WERI-Rb-1 (cell line): ENCODE measurements around the gene ZFP69B.
"Not testable (repeated sequence)": the region's sequence is repeated elsewhere in the genome, so short reads cannot be mapped to it uniquely, and the experiment has no call there.

Source experiments
- DNase-seq: peaks from one replicate; pipeline ENCODE4 v3.0.0-alpha.2; 2020
- H3K27ac ChIP-seq: fragments of 250-450 bp; sonication (Bioruptor Pico); 2 replicates; pipeline ENCODE4 v1.5.1; 2020; ENCODE audit warnings: mild to moderate bottlenecking, moderate library complexity
- H3K27me3 ChIP-seq: fragments of 250-450 bp; sonication (Bioruptor Pico); 2 replicates; pipeline ENCODE4 v1.5.1; 2021; ENCODE audit warnings: mild to moderate bottlenecking, low read depth, moderate library complexity; ENCODE audit not compliant: insufficient read depth, severe bottlenecking
- H3K36me3 ChIP-seq: fragments of 250-450 bp; sonication (Bioruptor Pico); 2 replicates; pipeline ENCODE4 v1.5.1; 2020; ENCODE audit warnings: mild to moderate bottlenecking, moderate library complexity
- H3K4me3 ChIP-seq: 2 replicates; pipeline ENCODE4 v1.5.1; 2011; ENCODE audit warnings: low read depth, mild to moderate bottlenecking, control low read depth, low read length
- H3K9me3 ChIP-seq: fragments of 250-450 bp; sonication (Bioruptor Pico); 2 replicates; pipeline ENCODE4 v1.5.1; 2021; ENCODE audit warnings: mild to moderate bottlenecking, moderate library complexity; ENCODE audit not compliant: severe bottlenecking
- TF ChIP-seq, protein P1 (sequence below): IDR thresholded peaks from 2 replicates; pipeline ENCODE4 v1.5.1; 2011; ENCODE audit warnings: low read depth, mild to moderate bottlenecking, control low read depth, inconsistent platforms, low read length

ZFP69B gene

DNA sequence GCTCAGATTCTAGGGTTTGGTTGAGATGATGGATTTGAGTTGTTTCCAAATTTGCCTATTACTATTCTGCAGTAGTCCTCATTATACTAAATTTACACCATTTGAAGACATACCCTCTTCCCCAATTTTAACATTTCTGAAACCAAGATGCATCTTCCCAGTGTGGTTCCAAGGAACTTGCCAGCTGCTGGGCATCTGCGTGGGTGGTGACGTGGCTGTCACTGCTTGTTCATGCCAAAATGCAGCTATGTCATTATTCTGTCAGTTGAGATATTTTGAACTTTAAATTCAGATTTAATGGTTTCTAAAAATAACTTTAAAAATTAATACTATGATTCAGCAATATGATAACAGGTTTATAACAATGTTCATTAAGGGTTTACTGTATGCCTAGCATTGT, 28.0 kb downstream of the ZFP69B start:
- no peak for DNase-seq
- TF ChIP-seq, protein P1, sequence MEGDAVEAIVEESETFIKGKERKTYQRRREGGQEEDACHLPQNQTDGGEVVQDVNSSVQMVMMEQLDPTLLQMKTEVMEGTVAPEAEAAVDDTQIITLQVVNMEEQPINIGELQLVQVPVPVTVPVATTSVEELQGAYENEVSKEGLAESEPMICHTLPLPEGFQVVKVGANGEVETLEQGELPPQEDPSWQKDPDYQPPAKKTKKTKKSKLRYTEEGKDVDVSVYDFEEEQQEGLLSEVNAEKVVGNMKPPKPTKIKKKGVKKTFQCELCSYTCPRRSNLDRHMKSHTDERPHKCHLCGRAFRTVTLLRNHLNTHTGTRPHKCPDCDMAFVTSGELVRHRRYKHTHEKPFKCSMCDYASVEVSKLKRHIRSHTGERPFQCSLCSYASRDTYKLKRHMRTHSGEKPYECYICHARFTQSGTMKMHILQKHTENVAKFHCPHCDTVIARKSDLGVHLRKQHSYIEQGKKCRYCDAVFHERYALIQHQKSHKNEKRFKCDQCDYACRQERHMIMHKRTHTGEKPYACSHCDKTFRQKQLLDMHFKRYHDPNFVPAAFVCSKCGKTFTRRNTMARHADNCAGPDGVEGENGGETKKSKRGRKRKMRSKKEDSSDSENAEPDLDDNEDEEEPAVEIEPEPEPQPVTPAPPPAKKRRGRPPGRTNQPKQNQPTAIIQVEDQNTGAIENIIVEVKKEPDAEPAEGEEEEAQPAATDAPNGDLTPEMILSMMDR: no peak
- Histone ChIP-seq H3K9me3 (peaks cover 17% of the 10 kb centered on the region), H3K27ac (no peak overlapping the region), H3K4me3 (peak overlapping the region; percentile 94; the same call in 1 of the 2 replicates), H3K27me3 (no peaks in the 10 kb centered on the region), H3K36me3 (peaks cover 13% of the 10 kb centered on the region)

DNA sequence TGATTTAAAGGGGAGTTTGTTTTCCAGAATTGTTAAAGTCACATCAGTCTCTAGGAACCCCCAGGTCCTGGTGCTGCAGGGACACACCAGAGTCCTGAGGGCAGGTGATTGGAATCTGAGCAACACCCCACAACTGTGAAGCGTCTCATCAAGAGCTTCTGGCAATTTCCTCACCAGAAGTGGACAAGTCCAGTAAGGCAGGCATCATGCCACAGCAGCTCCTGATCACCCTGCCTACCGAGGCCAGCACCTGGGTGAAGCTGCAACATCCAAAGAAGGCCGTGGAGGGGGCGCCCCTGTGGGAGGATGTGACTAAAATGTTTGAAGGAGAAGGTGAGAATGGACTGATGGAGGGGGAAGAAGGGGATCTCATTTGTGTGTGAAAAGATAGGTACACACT, 28.9 kb downstream of the ZFP69B start:
- no peaks in the 10 kb centered on the region for H3K27me3 ChIP-seq
- H3K36me3 ChIP-seq: peaks cover 15% of the 10 kb centered on the region
- H3K9me3 ChIP-seq: peaks cover 13% of the 10 kb centered on the region
- no peak overlapping the region for H3K4me3 ChIP-seq
- TF ChIP-seq, protein P1: no peak
- no peak overlapping the region for H3K27ac ChIP-seq
- no peak for DNase-seq

DNA sequence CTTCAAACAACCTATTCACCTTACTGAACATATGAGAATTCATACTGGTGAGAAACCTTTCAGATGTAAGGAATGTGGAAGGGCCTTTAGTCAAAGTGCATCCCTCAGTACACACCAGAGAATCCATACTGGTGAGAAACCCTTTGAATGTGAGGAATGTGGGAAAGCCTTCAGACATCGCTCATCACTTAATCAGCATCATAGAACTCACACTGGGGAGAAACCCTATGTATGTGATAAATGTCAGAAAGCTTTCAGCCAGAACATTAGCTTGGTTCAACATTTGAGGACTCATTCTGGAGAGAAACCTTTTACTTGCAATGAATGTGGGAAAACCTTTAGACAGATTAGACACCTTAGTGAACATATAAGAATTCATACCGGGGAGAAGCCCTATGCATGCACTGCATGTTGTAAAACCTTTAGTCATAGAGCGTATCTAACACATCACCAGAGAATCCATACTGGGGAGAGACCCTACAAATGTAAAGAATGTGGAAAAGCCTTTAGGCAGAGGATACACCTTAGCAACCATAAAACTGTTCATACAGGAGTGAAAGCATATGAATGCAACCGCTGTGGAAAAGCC, 45.1 kb downstream of the ZFP69B start:
- no peak overlapping the region for H3K4me3 ChIP-seq
- H3K36me3 ChIP-seq: peaks cover 55% of the 10 kb centered on the region
- TF ChIP-seq, protein P1: no peak
- DNase-seq: no peak
- peaks cover 28% of the 10 kb centered on the region for H3K9me3 ChIP-seq
- no peaks in the 10 kb centered on the region for H3K27me3 ChIP-seq
- no peak overlapping the region for H3K27ac ChIP-seq

DNA sequence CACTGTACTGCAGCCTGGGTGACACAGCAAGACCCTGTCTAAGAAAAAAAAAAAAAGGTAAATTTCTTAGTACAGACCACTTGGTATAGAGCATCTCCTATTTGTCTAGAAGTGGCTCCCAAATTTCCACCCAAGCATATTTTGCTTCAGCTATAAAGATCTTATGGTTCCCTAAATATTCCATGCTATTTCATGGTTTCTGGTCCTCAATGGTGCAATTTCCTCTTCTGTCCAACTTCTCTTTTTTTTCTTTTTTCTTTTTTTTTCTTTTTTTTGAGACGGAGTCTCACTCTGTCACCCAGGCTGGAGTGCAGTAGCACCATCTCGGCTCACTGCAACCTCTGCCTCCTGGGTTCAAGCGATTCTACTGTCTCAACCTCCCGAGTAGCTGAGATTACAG, 52.4 kb downstream of the ZFP69B start:
- DNase-seq, H3K4me3 ChIP-seq, H3K27ac ChIP-seq, H3K27me3 ChIP-seq, H3K36me3 ChIP-seq, H3K9me3 ChIP-seq: not testable (repeated sequence)

DNA sequence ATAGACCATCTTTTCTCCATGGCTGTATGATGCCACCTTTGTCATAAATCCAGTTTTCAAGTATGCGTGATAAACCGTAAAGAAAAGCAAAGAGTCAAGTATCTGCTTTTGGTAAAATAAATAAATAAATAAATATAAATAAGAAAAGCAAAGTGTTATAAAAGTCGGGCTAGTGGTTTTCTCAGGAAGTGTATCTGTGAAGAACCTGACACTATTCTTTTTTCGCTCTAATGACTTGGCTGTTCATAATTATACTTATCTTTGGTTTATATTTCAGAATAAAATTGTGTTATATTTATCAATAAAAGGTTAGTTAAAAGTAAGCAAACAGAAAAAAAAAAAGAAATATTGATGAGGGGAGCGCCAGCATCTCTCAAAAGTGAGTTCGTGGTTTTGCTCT, 57.7 kb downstream of the ZFP69B start:
- Histone ChIP-seq H3K27ac (peak overlapping the region; percentile 85), H3K27me3 (no peaks in the 10 kb centered on the region), H3K36me3 (peaks cover 16% of the 10 kb centered on the region), H3K4me3 (peak overlapping the region; percentile 82), H3K9me3 (peaks cover 10% of the 10 kb centered on the region)
- DNase-seq: no peak
- TF ChIP-seq, protein P1: no peak

DNA sequence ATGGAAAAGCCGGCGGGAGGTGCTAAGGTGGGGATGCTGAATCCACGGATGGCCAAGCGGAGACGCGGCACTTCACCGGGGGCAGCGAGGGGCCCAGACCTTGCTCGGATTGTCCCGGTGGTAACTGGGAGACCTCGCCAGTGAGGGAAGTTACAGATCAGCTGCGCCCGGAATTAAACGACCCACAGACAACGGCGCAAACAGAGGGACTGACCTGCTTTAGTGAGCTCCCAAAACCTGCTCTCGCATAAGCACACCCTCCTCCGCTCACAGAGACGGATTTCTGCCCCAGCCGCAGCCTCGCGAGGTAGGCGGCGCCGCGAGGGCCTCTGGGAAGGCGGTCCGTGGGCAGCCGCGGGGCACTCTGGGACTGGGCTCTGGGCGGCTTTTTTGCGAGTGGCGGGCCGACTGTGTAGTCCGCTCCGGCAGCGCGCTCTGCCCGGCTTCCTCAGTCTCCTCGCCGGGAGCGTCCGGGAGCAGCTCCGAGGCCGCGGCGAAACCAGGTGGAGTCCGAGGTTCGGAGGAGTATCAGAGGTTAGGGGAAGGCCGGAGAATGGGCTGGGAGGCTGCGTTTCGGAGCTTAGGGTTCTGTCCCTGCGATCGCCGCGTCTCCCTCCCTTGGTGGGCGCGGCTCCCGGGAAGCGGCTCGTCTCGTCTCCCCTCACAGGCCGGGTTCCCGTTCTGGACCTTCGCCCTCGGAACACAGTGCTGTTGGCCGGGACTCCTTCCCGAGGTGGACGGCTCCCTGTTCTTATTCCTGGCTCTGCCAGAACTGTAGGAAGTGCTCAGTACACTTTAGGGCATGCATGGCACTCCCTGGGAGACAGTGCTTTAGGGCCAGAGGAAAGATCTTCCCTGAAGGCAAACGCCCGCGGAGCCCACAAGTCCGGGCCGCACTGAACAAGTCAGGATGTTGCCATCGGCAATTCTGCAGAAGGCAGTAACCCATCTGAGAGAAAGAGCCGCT, 58.4 kb downstream of the ZFP69B start, which contains the start of gene EXO5:
EXO5 (plus strand) TSS at position 393 of the 967 bp plus-strand sequence. CDS start 5,778 bp downstream, outside the sequence.
- Histone ChIP-seq H3K9me3 (peaks cover 10% of the 10 kb centered on the region), H3K27me3 (no peaks in the 10 kb centered on the region), H3K27ac (peak within 1 kb of the TSS; percentile 85), H3K4me3 (peak within 1 kb of the TSS; percentile 82), H3K36me3 (peaks cover 16% of the 10 kb centered on the region)
- peak; percentile 87 for DNase-seq
- TF ChIP-seq, protein P1: no peak
